Forelimb muscle (tissue), 1 donor: Measurements from ENCODE around the gene CDHR4. TPM values are rescaled to one million over a fixed set of nuclear protein-coding genes. Genes with fewer than 3 reads are reported as not detected.
"Not testable (repeated sequence)": the region's sequence is repeated elsewhere in the genome, so short reads cannot be mapped to it uniquely, and the experiment has no call there.

Experiments
- DNase-seq: peaks from one replicate; pipeline ENCODE4 v3.0.0-alpha.2; 2013; ENCODE audit warnings: low read depth
- polyA plus RNA-seq: library from polyadenylated mRNA; unstranded; fragments of 120-200 nt; gene quantifications from one replicate; pipeline ENCODE4 v1.2.1, GENCODE V29; 2013; ENCODE audit not compliant: insufficient read length

Gene CDHR4
- polyA plus RNA-seq, 1 donor, result 0.25 TPM

- not testable (repeated sequence) for DNase-seq
Measured at GRCh38 chr3:49780975-49781365, 18.7 kb downstream of the CDHR4 start.

- DNase-seq, result no peak
Measured at GRCh38 chr3:49780080-49780974, 19.3 kb downstream of the CDHR4 start.

- no peak for DNase-seq
Measured at GRCh38 chr3:49779358-49780079, 20.2 kb downstream of the CDHR4 start.

GRCh38 chr3:49776101-49776500 is 23.6 kb downstream of the CDHR4 start:
- DNase-seq, result not testable (repeated sequence)

GRCh38 chr3:49775538-49775937 is 24.1 kb downstream of the CDHR4 start:
- no peak for DNase-seq

GRCh38 chr3:49772703-49773102 is 27.0 kb downstream of the CDHR4 start:
- DNase-seq, result no peak

- no peak for DNase-seq
Measured at GRCh38 chr3:49771340-49771938, 28.2 kb downstream of the CDHR4 start.

GRCh38 chr3:49769926-49770325 is 29.7 kb downstream of the CDHR4 start:
- no peak for DNase-seq

GRCh38 chr3:49769286-49769915 is 30.3 kb downstream of the CDHR4 start:
- no peak for DNase-seq

- DNase-seq, result no peak
Measured at GRCh38 chr3:49763981-49764380, 35.7 kb downstream of the CDHR4 start.

- DNase-seq, result no peak
Measured at GRCh38 chr3:49761661-49762060, 38.0 kb downstream of the CDHR4 start.

- no peak for DNase-seq
Measured at GRCh38 chr3:49759226-49759625, 40.4 kb downstream of the CDHR4 start.

- DNase-seq, result no peak
Measured at GRCh38 chr3:49757197-49757596, 42.5 kb downstream of the CDHR4 start.

- DNase-seq, result no peak
Measured at GRCh38 chr3:49756036-49756435, 43.6 kb downstream of the CDHR4 start.

GRCh38 chr3:49754536-49754935 is 45.1 kb downstream of the CDHR4 start:
- no peak for DNase-seq

GRCh38 chr3:49751501-49751900 is 48.2 kb downstream of the CDHR4 start:
- DNase-seq, result no peak

- no peak for DNase-seq
Measured at GRCh38 chr3:49750056-49750455, 49.6 kb downstream of the CDHR4 start.

- not testable (repeated sequence) for DNase-seq
Measured at GRCh38 chr3:49748874-49749273, 50.8 kb downstream of the CDHR4 start.

GRCh38 chr3:49747792-49748480 is 51.7 kb downstream of the CDHR4 start:
- DNase-seq, result no peak

GRCh38 chr3:49745986-49746385 is 53.7 kb downstream of the CDHR4 start:
- no peak for DNase-seq
